Neural progenitor cell (in vitro differentiated cells): ENCODE data around the gene POLN.

Experiments
- EZH2 ChIP-seq: fragments of 200-600 bp; sonication (generic); IDR thresholded peaks from 2 replicates; pipeline ENCODE4 v1.6.1; 2017; ENCODE audit warnings: antibody characterized with exemption, mild to moderate bottlenecking, moderate library complexity
- EZH2phosphoT487 ChIP-seq: fragments of 200-600 bp; sonication (generic); IDR thresholded peaks from 2 replicates; pipeline ENCODE4 v1.6.1; 2017; ENCODE audit warnings: antibody characterized with exemption
- TF ChIP-seq, protein P1 (sequence below): fragments of 200-600 bp; sonication (generic); IDR thresholded peaks from 2 replicates; pipeline ENCODE4 v1.5.1; 2017; ENCODE audit warnings: antibody characterized with exemption, mild to moderate bottlenecking

DNA sequence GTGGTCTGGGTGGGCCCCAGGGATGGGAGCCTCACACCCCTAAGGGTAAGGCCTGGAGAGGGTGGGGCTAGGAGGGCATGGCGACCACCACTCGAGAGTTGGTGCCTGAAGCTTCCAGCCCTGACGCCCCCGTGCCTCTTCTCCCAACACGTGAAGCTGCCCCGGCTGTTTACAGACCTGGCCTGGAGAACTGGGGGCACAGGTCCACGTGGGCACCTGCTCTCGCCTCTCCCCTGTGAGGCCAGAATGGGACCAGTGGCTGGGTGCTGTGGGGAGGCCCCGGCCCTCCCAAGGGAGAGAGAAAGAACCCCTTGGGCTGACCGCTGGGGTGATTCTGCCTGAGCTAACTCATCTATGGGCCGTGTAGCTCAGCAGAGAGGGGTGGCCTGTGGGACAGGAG is 167.3 kb downstream of the POLN start:
- no peak for TF ChIP-seq EZH2phosphoT487
- TF ChIP-seq, protein P1, sequence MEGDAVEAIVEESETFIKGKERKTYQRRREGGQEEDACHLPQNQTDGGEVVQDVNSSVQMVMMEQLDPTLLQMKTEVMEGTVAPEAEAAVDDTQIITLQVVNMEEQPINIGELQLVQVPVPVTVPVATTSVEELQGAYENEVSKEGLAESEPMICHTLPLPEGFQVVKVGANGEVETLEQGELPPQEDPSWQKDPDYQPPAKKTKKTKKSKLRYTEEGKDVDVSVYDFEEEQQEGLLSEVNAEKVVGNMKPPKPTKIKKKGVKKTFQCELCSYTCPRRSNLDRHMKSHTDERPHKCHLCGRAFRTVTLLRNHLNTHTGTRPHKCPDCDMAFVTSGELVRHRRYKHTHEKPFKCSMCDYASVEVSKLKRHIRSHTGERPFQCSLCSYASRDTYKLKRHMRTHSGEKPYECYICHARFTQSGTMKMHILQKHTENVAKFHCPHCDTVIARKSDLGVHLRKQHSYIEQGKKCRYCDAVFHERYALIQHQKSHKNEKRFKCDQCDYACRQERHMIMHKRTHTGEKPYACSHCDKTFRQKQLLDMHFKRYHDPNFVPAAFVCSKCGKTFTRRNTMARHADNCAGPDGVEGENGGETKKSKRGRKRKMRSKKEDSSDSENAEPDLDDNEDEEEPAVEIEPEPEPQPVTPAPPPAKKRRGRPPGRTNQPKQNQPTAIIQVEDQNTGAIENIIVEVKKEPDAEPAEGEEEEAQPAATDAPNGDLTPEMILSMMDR = no peak
- no peak for TF ChIP-seq EZH2
